Stimulated activated CD4-positive, alpha-beta T cell treated with anti-CD3 and anti-CD28 coated beads, TNF-alpha, amount 100 ng/mL, for 4 hours (primary cell): ENCODE results near the gene DAGLB.
A peak's percentile ranks its signal among the peaks of the same experiment; 100 is the strongest.
"Not testable (repeated sequence)": the region's sequence is repeated elsewhere in the genome, so short reads cannot be mapped to it uniquely, and the experiment has no call there.

ENCODE experiments used
- DNase-seq, 3 experiments: peaks; one replicate each; pipeline ENCODE4 v3.0.0-alpha.2; 2020; ENCODE audit warnings: low read depth in 3 of 3

DAGLB gene

GRCh38 chr7:6447581-6448199 lies at the start of gene DAGLB:
TSS of gene DAGLB (minus strand) at chr7:6447954. CDS start at chr7:6447842, 112 bp downstream.
- DNase-seq = peak; percentile 91 to 93 (median 93)

GRCh38 chr7:6497637-6497905 lies 49.8 kb upstream of the DAGLB start:
- no peak for DNase-seq

GRCh38 chr7:6496842-6497636 lies 49.3 kb upstream of the DAGLB start:
- DNase-seq = no peak

GRCh38 chr7:6495597-6496262 lies 48.0 kb upstream of the DAGLB start:
- no peak for DNase-seq

- DNase-seq = no peak
Observed at GRCh38 chr7:6494365-6494764, 46.6 kb upstream of the DAGLB start.

GRCh38 chr7:6491194-6491593 lies 43.4 kb upstream of the DAGLB start:
- DNase-seq = no peak

- no peak for DNase-seq
Observed at GRCh38 chr7:6489612-6490011, 41.9 kb upstream of the DAGLB start.

GRCh38 chr7:6487184-6487545 lies 39.4 kb upstream of the DAGLB start:
- DNase-seq = no peak

- no peak for DNase-seq
Observed at GRCh38 chr7:6486438-6487183, 38.9 kb upstream of the DAGLB start.

- DNase-seq = no peak
Observed at GRCh38 chr7:6482743-6483119, 35.0 kb upstream of the DAGLB start.

GRCh38 chr7:6482307-6482706 lies 34.6 kb upstream of the DAGLB start:
- no peak for DNase-seq

- no peak for DNase-seq
Observed at GRCh38 chr7:6481445-6481844, 33.7 kb upstream of the DAGLB start.

- no peak for DNase-seq
Observed at GRCh38 chr7:6480323-6480660, 32.5 kb upstream of the DAGLB start.

- DNase-seq = no peak
Observed at GRCh38 chr7:6479067-6479466, 31.3 kb upstream of the DAGLB start.

- no peak for DNase-seq
Observed at GRCh38 chr7:6478186-6478585, 30.4 kb upstream of the DAGLB start.

- no peak for DNase-seq
Observed at GRCh38 chr7:6477318-6477660, 29.5 kb upstream of the DAGLB start.

- no peak for DNase-seq
Observed at GRCh38 chr7:6476596-6477317, 29.0 kb upstream of the DAGLB start.

GRCh38 chr7:6475433-6476186 lies 27.9 kb upstream of the DAGLB start:
- DNase-seq = no peak

- DNase-seq = no peak
Observed at GRCh38 chr7:6465862-6466261, 18.1 kb upstream of the DAGLB start.

- DNase-seq = not testable (repeated sequence)
Observed at GRCh38 chr7:6463609-6464008, 15.9 kb upstream of the DAGLB start.

- DNase-seq = no peak
Observed at GRCh38 chr7:6461946-6462550, 14.3 kb upstream of the DAGLB start.
